Measurements from ENCODE around the gene ALDH16A1. TPM values are rescaled to one million over a fixed set of nuclear protein-coding genes. Genes with fewer than 3 reads are reported as not detected.

Gene ALDH16A1
- total and polyA plus RNA-seq, 10 of the 15 experiments (the other 5 are each of a cell fraction or from before 2014, with no cell fraction given) = 1.7 to 49.3 (median 18.1) TPM

- TF ChIP-seq BCL3 (IDR thresholded peaks at IDR 0.05; ENCODE audit: borderline replicate concordance, insufficient read depth, low read depth, low read length, poor library complexity, severe bottlenecking) (peak; percentile 82), EP300 (IDR thresholded peaks at IDR 0.05; ENCODE audit: borderline replicate concordance in 1 of 2, control insufficient read depth in 1 of 2, low read depth in 2 of 2, low read length in 2 of 2) (peak; percentile 53 to 65; a peak in 3 of 4 replicates), BCL11A (IDR thresholded peaks at IDR 0.05; ENCODE audit: low read depth, low read length) (0 out of 2 replicates have a peak, but pooled peaks have one; percentile 40), IRF3 (IDR thresholded peaks at IDR 0.05) (no peak), RUNX3 (IDR thresholded peaks at IDR 0.05; ENCODE audit: low read length) (peak; percentile 95), RB1 (IDR thresholded peaks at IDR 0.05; ENCODE audit: borderline replicate concordance) (peak; percentile 51; the same call in 1 of the 2 replicates), LARP7 (IDR thresholded peaks at IDR 0.05) (peak; percentile 71; the same call in 1 of the 2 replicates), ZZZ3 (IDR thresholded peaks at IDR 0.05; ENCODE audit: control insufficient read depth, insufficient read length, low read depth) (no peak), ZBTB11 (CRISPR knock-in tag; IDR thresholded peaks at IDR 0.05) (no peak), TCF12 (IDR thresholded peaks at IDR 0.05; ENCODE audit: low read depth, low read length) (peak; percentile 28; the same call in 1 of the 2 replicates), CREM (IDR thresholded peaks at IDR 0.05; ENCODE audit: low read depth) (peak; percentile 68; the same call in 1 of the 2 replicates), SREBF2 (IDR thresholded peaks at IDR 0.05; ENCODE audit: low read length) (no peak), NFYA (IDR thresholded peaks at IDR 0.05; ENCODE audit: borderline replicate concordance, low read depth, low read length) (no peak), JUND (IDR thresholded peaks at IDR 0.05; ENCODE audit: low read depth, low read length) (no peak), NFIC (IDR thresholded peaks at IDR 0.05; ENCODE audit: low read depth, low read length) (peak; percentile 26; the same call in 1 of the 2 replicates), ZBED1 (IDR thresholded peaks at IDR 0.05; ENCODE audit: borderline replicate concordance) (no peak; the same call in 1 of the 2 replicates), RBBP5 (conservative IDR thresholded peaks at IDR 0.05) (no peak), POU2F2 (IDR thresholded peaks at IDR 0.05; ENCODE audit: borderline replicate concordance, low read depth, low read length) (peak; percentile 55; the same call in 1 of the 3 replicates), SPI1 (IDR thresholded peaks at IDR 0.05; ENCODE audit: borderline replicate concordance, insufficient read depth, low read depth, low read length) (peak; percentile 47; the same call in 1 of the 2 replicates), MEF2A (IDR thresholded peaks at IDR 0.05; ENCODE audit: insufficient read depth, low read depth, low read length) (peak; percentile 70), MEF2B (IDR thresholded peaks at IDR 0.05; ENCODE audit: partially characterized antibody, poor library complexity, severe bottlenecking) (peak; percentile 45), PBX3 (IDR thresholded peaks at IDR 0.05; ENCODE audit: insufficient replicate concordance, low read depth, low read length) (peak; percentile 4)
Measured at GRCh38 chr19:49469828-49470614, 17.0 kb downstream of the ALDH16A1 start (continued).

Data from GM12878 (cell line).